ENCODE data around the gene MCOLN2.

Gene MCOLN2

GRCh38 chr1:84929581-84929980, 67.3 kb downstream of the MCOLN2 start:
- TF ChIP-seq, protein P1, sequence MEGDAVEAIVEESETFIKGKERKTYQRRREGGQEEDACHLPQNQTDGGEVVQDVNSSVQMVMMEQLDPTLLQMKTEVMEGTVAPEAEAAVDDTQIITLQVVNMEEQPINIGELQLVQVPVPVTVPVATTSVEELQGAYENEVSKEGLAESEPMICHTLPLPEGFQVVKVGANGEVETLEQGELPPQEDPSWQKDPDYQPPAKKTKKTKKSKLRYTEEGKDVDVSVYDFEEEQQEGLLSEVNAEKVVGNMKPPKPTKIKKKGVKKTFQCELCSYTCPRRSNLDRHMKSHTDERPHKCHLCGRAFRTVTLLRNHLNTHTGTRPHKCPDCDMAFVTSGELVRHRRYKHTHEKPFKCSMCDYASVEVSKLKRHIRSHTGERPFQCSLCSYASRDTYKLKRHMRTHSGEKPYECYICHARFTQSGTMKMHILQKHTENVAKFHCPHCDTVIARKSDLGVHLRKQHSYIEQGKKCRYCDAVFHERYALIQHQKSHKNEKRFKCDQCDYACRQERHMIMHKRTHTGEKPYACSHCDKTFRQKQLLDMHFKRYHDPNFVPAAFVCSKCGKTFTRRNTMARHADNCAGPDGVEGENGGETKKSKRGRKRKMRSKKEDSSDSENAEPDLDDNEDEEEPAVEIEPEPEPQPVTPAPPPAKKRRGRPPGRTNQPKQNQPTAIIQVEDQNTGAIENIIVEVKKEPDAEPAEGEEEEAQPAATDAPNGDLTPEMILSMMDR (IDR thresholded peaks at IDR 0.05; ENCODE audit: low read depth, low read length): no peak
- H3K4me3 ChIP-seq (ENCODE audit: low read depth, low read length): no peak overlapping the region

DNA sequence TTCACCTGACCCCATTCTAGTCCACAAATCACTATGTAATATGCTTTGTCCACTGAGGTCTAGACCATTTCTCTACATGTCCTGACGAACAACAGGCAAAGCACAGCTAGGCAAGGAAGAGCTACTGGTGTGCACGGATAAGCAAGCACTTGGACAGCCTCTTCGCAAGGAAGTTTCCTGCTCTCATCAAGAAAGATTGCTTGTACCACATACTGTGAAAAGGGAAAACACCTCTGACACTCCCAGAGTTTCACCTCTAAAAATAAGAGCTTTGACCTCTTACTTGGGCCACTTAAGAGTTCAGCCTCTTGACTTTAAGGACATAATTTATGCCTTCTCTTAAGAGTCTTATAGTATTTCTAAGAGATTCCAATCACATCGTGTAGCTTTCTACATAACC, 67.9 kb downstream of the MCOLN2 start:
- TF ChIP-seq, protein P1 (IDR thresholded peaks at IDR 0.05; ENCODE audit: low read depth, low read length): no peak

DNA sequence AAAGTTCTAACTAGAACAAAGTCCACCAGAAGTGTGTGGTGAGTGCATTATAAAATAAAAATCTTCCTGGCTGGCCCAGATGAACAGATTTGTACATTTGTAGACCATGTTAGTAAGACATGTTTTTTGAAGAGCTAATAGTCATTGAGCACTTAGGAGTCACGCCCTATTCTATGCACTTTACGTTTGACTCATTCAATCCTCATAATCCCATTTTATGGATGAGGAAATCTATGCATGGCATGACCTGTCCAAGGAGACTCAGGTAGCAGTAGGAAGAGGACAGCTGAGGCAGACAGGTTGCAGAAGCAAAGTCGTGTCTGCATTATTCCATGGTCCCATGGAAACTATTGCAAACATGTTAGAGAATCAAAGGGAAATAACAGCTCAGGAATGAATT, 73.6 kb downstream of the MCOLN2 start:
- TF ChIP-seq, protein P1 (IDR thresholded peaks at IDR 0.05; ENCODE audit: low read depth, low read length): no peak
- H3K4me3 ChIP-seq (ENCODE audit: low read depth, low read length): no peak overlapping the region

More for the DNA sequence above, 67.9 kb downstream of the MCOLN2 start:
- no peak overlapping the region for H3K4me3 ChIP-seq (ENCODE audit: low read depth, low read length)

DNA sequence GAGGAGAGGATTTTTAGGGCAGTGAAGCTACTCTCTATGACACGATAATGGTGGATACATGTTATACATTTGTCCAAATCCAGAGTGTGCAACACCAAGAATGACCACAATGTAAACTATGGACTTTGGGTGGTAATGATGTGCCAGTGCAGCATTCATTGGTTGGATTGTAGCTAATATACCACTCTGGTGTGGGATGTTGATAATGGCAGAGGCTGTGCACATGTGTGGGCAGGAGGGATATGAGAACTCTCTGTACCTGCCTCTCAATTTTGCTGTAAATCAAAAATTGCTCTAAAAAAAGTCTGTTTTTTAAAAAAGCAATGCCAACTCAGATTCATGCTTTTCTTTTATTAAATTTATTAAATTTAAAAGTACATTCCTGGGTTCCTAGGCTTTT, 76.8 kb downstream of the MCOLN2 start:
- no peak overlapping the region for H3K4me3 ChIP-seq (ENCODE audit: low read depth, low read length)
- TF ChIP-seq, protein P1 (IDR thresholded peaks at IDR 0.05; ENCODE audit: low read depth, low read length): no peak

GRCh38 chr1:84919461-84919970, 77.4 kb downstream of the MCOLN2 start:
- H3K4me3 ChIP-seq (ENCODE audit: low read depth, low read length): no peak overlapping the region
- TF ChIP-seq, protein P1 (IDR thresholded peaks at IDR 0.05; ENCODE audit: low read depth, low read length): no peak

GRCh38 chr1:84918726-84919336, 78.1 kb downstream of the MCOLN2 start:
- no peak overlapping the region for H3K4me3 ChIP-seq (ENCODE audit: low read depth, low read length)
- TF ChIP-seq, protein P1 (IDR thresholded peaks at IDR 0.05; ENCODE audit: low read depth, low read length): no peak

DNA sequence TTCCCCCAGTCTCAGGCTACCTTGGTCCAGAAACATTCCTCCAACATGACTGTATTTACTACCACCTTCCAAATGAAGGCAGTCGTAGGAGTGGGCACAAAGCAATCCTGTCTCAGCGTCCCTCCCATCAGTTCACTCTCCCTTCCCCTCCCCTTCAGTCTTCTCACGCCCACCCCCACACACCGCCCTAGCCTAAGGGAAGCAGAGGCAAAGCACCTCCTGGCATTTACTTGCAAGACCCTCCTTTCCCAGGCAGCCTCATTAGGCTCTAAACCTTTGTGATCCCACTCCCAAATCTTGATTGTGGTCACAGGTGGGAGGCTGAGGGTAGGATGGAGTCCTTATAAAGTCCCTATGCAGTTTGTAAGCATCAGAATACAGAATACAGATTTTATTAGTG, 80.0 kb downstream of the MCOLN2 start:
- no peak overlapping the region for H3K4me3 ChIP-seq (ENCODE audit: low read depth, low read length)
- TF ChIP-seq, protein P1 (IDR thresholded peaks at IDR 0.05; ENCODE audit: low read depth, low read length): no peak

Data from WI38 (cell line).